Thoracic aorta endothelial cell (primary cell): Measurements from ENCODE around the gene PKDREJ. TPM values are rescaled to one million over a fixed set of nuclear protein-coding genes. Genes with fewer than 3 reads are reported as not detected.

Experiments
- total RNA-seq: library from RNA; depleted of rRNA; stranded (reverse); fragments of >200 nt; gene quantifications from 2 replicates; pipeline ENCODE4 v1.2.3, GENCODE V29; 2012

Gene PKDREJ, protein sequence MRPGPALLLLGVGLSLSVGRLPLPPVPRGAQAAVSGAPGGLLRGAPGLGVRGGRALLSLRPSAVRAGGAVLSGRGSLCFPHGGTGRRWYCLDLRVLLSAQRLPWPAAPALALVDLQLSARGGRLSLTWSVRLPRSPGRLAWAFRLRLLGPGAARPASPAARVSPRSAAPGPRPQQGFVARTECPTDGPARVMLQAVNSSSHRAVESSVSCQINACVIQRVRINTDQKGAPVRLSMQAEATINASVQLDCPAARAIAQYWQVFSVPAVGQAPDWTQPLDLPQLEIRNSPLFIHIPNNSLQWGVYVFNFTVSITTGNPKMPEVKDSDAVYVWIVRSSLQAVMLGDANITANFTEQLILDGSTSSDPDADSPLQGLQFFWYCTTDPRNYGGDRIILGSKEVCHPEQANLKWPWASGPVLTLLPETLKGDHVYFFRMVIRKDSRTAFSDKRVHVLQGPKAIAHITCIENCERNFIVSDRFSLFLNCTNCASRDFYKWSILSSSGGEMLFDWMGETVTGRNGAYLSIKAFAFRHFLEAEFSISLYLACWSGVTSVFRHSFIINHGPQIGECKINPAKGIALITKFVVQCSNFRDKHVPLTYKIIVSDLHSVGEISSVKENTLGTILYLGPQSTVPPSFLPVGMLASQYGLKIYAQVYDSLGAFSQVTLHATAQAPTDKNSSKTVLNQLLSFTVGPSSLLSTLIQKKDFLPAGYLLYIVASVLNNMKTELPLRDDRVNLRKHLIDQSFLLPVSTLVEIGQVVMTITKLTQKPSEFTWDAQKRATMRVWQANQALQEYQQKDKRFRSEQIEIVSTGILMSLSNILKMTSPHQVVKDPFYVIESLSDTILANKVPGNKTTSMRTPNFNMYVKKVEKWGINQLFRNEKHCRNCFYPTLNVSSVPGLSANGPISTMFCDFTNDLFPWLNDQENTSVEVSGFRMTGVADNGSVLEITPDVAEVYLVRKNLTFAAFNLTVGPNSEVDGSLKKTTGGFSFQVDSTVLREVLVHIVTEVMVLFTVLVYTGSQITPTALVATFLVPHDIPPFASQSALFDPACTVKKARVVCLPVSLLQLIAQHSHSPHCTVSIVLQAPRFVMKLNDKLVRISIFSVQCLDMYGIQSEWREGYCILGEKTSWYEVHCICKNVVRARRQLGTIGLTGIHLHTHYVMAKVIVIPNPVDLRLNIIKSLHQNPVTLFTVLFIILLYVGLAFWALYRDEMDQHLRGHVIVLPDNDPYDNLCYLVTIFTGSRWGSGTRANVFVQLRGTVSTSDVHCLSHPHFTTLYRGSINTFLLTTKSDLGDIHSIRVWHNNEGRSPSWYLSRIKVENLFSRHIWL (N-terminal part only)
- under 0.01 TPM in 2 replicates for total RNA-seq

DNA sequence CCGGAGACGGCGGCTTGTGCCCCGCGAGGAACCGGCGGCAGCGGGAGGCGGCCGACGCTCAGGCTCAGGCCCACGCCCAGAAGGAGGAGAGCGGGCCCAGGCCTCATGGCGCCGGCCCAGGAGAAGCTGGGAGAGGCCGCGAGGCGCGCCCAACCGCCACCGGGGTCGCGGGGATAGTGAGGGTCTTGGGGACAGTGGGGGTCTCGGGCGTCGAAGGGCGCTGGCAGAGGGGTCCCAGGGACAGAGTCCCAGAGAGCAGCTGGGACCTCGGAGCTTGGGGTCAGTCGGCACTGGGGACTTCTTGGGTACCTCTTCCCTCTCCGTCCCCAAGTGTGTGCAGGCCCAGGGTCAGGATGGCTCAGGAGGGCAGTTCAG, at the start of gene PKDREJ:
PKDREJ (minus strand) TSS at position 128 of the 375 bp plus-strand sequence; CDS start at position 107, 21 bp downstream.

DNA sequence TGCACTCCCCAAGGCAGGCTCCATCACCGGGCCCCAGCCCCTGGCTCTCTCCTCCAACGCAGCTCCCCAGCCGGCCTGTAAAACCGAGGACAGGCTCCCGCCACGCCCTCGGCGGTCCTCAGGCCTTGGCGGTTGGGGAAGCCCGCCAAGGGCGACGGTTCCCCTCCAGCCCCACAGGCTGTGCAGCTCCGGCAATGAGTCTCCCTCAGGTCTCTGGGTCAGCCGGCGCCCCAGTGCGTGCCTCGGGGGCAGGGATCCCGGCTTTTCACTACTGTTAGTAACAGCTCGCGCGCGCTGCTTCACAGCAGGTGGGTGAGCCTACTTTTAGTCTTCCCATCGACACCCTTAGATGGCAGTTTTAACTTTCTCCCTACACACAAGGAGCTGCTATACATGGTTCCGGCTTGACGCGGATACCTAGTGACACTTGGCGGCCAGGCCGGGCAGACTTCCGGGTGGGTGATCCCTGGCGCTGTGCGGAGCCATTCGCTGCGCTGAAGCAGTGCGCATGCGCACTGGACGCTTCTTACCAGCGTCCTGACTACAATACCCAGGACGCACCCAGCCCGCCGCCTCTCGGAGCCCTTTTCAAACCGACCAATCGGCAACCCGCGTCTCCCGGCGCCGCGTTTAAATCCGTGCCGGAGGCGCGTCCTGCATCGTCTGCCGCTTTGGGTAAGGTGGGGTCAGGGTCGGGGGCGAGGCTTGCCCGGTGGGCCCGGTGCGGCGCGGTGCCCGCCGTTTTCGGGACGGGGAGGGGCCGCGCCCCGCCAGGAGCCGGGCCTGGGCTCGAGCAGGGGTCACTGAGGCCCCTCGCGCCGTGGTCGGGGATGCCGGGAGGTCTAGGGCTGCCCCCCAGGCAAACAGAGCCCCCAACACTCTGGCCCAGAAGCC, 33.4 kb upstream of the PKDREJ start, which contains the start of gene GTSE1:
GTSE1 (plus strand) TSS at position 614 of the 894 bp plus-strand sequence. CDS start 531 bp downstream, outside the sequence.

DNA sequence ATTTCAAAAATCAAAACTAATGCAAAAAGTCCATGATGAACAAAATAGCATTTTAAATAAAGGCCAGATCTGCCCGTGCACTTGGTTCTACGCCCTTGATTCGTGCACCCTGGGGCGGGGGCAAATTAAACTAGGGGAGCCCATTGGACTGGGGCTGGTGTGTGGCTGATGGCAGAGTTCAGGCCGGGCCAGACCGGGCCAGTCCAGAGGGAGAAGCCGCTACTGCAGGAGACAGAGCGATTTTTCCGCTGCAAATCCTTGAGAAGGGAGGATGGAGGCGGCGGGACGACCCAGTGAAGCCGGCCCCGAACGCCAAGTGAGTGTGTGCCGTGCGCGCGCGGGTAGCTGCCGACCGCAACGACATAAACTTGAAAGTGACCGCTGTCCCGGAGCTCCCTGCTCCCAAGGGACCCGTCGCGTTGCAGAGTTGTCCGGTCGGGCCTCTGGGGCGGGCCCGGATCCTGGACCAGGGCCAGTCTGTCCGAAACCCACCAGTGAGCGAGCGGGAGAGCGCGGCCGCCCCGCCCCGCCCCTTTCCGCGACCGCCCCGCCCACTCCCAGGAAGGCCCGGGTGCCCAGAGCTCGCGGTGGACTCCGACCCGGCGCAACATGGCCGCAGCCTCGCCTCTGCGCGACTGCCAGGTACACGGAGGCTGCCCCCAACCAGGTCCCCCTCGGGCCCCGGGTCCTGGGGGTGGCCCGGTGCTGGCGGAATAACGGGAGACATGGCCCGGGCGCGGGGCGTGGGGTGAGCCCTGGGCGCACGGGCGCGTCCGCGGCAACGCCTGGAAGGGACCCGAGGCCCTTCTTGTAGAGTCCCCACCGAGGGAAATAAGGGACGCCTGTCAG, 4.5 kb upstream of the PKDREJ start, which contains the start of gene TTC38:
TTC38 (plus strand) TSS at position 578 of the 849 bp plus-strand sequence; CDS start at position 610, 32 bp downstream.

DNA sequence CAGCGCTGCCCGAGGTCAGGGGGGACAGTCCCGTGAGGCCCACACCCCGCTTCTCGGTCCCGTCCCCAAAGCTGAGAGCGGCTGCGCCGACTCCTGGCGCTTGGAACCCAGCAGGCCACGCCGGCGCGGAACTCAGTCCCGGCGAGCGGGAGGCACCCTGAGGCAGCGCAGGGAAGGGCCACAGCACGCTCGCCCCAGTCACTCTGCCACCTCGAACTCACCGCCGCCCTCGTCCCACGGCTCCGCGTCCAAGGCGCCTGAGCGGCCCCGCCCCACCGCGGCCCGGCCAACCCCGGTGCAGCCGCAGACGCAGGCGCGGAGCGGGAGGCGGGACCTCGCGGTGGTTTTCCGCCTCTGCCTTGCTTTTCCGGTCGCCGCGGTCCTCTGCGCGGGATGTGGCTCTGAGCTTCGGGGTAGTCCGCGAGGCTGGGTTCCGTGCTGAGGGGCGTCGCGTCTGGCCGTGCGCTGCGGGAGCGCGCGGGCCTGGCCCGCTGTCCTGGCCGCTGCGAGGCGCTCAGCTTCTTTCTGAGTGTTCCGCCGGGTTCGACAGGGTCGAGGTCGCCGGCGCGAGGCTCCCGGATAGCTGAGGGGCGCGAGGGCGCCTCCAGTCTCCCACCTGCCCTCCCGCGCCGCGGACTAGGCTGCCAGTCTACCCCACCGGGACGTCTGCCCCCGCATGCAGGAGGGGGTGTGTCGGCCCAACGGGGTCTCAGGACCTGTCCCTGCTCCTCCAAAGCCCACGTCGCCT, 12.9 kb downstream of the PKDREJ start, which contains the start of gene CDPF1:
CDPF1 (minus strand) TSS at position 259 of the 748 bp plus-strand sequence. CDS start 2,009 bp downstream, outside the sequence.

Other genes starting within 250 kb of the PKDREJ start
- 8.1 and 15.6 TPM in 2 replicates for gene PPARA, start 112.8 kb downstream of the PKDREJ start, total RNA-seq
- 7.4 and 7.5 TPM in 2 replicates for gene CDPF1, start 13.1 kb downstream of the PKDREJ start, total RNA-seq
- gene TTC38, start 4.7 kb upstream of the PKDREJ start, total RNA-seq, result 26.6 and 34.6 TPM in 2 replicates
- 27.0 and 45.3 TPM in 2 replicates for gene GTSE1, start 33.5 kb upstream of the PKDREJ start, total RNA-seq
- gene TRMU, start 72.4 kb upstream of the PKDREJ start, total RNA-seq, result 38.7 and 43.5 TPM in 2 replicates